Activated naive CD8-positive, alpha-beta T cell treated with anti-CD3 and anti-CD28 coated beads, Interleukin-2, amount 50 U/mL, for 24 hours (primary cell): ENCODE data around the gene GIT2.
"Not testable (repeated sequence)": the region's sequence is repeated elsewhere in the genome, so short reads cannot be mapped to it uniquely, and the experiment has no call there.

ENCODE experiments used
- ATAC-seq: fragments of 150-1000 bp; cut with Tn5 transposase; one replicate; pipeline ENCODE4 v1.10.0; 2021
- DNase-seq: peaks from one replicate; pipeline ENCODE4 v3.0.0; 2021
- H3K27ac Mint-ChIP-seq: one replicate; pipeline ENCODE4 v1.8.0; 2021; ENCODE audit warnings: mild to moderate bottlenecking, mixed read lengths
- H3K27me3 Mint-ChIP-seq: one replicate; pipeline ENCODE4 v1.8.0; 2021; ENCODE audit warnings: mixed read lengths
- H3K36me3 Mint-ChIP-seq: one replicate; pipeline ENCODE4 v1.8.0; 2021; ENCODE audit warnings: low read depth, mixed read lengths
- H3K4me1 Mint-ChIP-seq: one replicate; pipeline ENCODE4 v1.8.0; 2021; ENCODE audit warnings: mixed read lengths
- H3K4me3 Mint-ChIP-seq: one replicate; pipeline ENCODE4 v1.8.0; 2021; ENCODE audit warnings: mild to moderate bottlenecking, moderate library complexity, mixed read lengths
- H3K9me3 Mint-ChIP-seq: one replicate; pipeline ENCODE4 v1.8.0; 2021; ENCODE audit warnings: mixed read lengths

The GIT2 gene

GRCh38 chr12:109896188-109896587 is 100.0 kb downstream of the GIT2 start:
- H3K36me3 Mint-ChIP-seq: peaks cover 6% of the 10 kb centered on the region
- H3K27ac Mint-ChIP-seq: no peak overlapping the region
- H3K4me3 Mint-ChIP-seq: no peak overlapping the region
- H3K4me1 Mint-ChIP-seq: peaks cover 32% of the 10 kb centered on the region
- no peak for DNase-seq
- ATAC-seq: no peak
- no peaks in the 10 kb centered on the region for H3K27me3 Mint-ChIP-seq
- H3K9me3 Mint-ChIP-seq: no peaks in the 10 kb centered on the region

- H3K4me1 Mint-ChIP-seq: peaks cover 27% of the 10 kb centered on the region
- ATAC-seq (no peak), DNase-seq (no peak)
- no peaks in the 10 kb centered on the region for H3K9me3 Mint-ChIP-seq
- no peak overlapping the region for H3K27ac Mint-ChIP-seq
- H3K4me3 Mint-ChIP-seq: no peak overlapping the region
- no peaks in the 10 kb centered on the region for H3K27me3 Mint-ChIP-seq
- H3K36me3 Mint-ChIP-seq: peaks cover under 1% of the 10 kb centered on the region
These were observed 101.2 kb downstream of the GIT2 start for GRCh38 chr12:109894939-109895338.

GRCh38 chr12:109893261-109893995 is 102.7 kb downstream of the GIT2 start:
- H3K27me3 Mint-ChIP-seq: no peaks in the 10 kb centered on the region
- ATAC-seq (no peak), DNase-seq (no peak)
- no peaks in the 10 kb centered on the region for H3K9me3 Mint-ChIP-seq
- peaks cover 32% of the 10 kb centered on the region for H3K4me1 Mint-ChIP-seq
- H3K4me3 Mint-ChIP-seq: no peak overlapping the region
- H3K27ac Mint-ChIP-seq: no peak overlapping the region
- no peaks in the 10 kb centered on the region for H3K36me3 Mint-ChIP-seq

GRCh38 chr12:109892748-109893147 is 103.4 kb downstream of the GIT2 start:
- H3K9me3 Mint-ChIP-seq: no peaks in the 10 kb centered on the region

GRCh38 chr12:109892165-109892715 is 103.9 kb downstream of the GIT2 start:
- H3K4me3 Mint-ChIP-seq: no peak overlapping the region

More at GRCh38 chr12:109892748-109893147, 103.4 kb downstream of the GIT2 start:
- H3K4me3 Mint-ChIP-seq: no peak overlapping the region
- peaks cover 38% of the 10 kb centered on the region for H3K4me1 Mint-ChIP-seq
- no peaks in the 10 kb centered on the region for H3K36me3 Mint-ChIP-seq
- no peaks in the 10 kb centered on the region for H3K27me3 Mint-ChIP-seq
- no peak overlapping the region for H3K27ac Mint-ChIP-seq
- no peak for DNase-seq
- ATAC-seq: peak; percentile 41

GRCh38 chr12:109891731-109892130 is 104.4 kb downstream of the GIT2 start:
- H3K27ac Mint-ChIP-seq, DNase-seq, H3K4me3 Mint-ChIP-seq, H3K36me3 Mint-ChIP-seq, H3K9me3 Mint-ChIP-seq, H3K27me3 Mint-ChIP-seq, ATAC-seq: not testable (repeated sequence)
- peaks cover 43% of the 10 kb centered on the region for H3K4me1 Mint-ChIP-seq

More at GRCh38 chr12:109892165-109892715, 103.9 kb downstream of the GIT2 start:
- ATAC-seq (no peak), DNase-seq (no peak)
- Mint-ChIP-seq H3K36me3 (no peaks in the 10 kb centered on the region), H3K4me1 (peaks cover 43% of the 10 kb centered on the region), H3K27me3 (no peaks in the 10 kb centered on the region), H3K27ac (no peak overlapping the region), H3K9me3 (no peaks in the 10 kb centered on the region)

GRCh38 chr12:109890620-109891170 is 105.5 kb downstream of the GIT2 start:
- peaks cover 43% of the 10 kb centered on the region for H3K4me1 Mint-ChIP-seq

GRCh38 chr12:109888179-109889020 is 107.8 kb downstream of the GIT2 start:
- H3K4me3 Mint-ChIP-seq: peak overlapping the region; percentile 42
- peak overlapping the region; percentile 89 for H3K27ac Mint-ChIP-seq
- no peaks in the 10 kb centered on the region for H3K9me3 Mint-ChIP-seq
- ATAC-seq (peak; percentile 69), DNase-seq (peak; percentile 23)
- H3K27me3 Mint-ChIP-seq: no peaks in the 10 kb centered on the region
- H3K4me1 Mint-ChIP-seq: peaks cover 40% of the 10 kb centered on the region
- no peaks in the 10 kb centered on the region for H3K36me3 Mint-ChIP-seq

More at GRCh38 chr12:109890620-109891170, 105.5 kb downstream of the GIT2 start:
- DNase-seq: no peak
- Mint-ChIP-seq H3K36me3 (no peaks in the 10 kb centered on the region), H3K27ac (no peak overlapping the region), H3K4me3 (no peak overlapping the region), H3K27me3 (no peaks in the 10 kb centered on the region), H3K9me3 (no peaks in the 10 kb centered on the region)
- ATAC-seq: no peak

GRCh38 chr12:109885616-109886015 is 110.6 kb downstream of the GIT2 start:
- Mint-ChIP-seq H3K27me3 (no peaks in the 10 kb centered on the region), H3K4me3 (no peak overlapping the region), H3K4me1 (peaks cover 33% of the 10 kb centered on the region), H3K27ac (no peak overlapping the region), H3K9me3 (no peaks in the 10 kb centered on the region), H3K36me3 (no peaks in the 10 kb centered on the region)
- DNase-seq (no peak), ATAC-seq (no peak)

- ATAC-seq (no peak), DNase-seq (no peak)
- Mint-ChIP-seq H3K4me3 (no peak overlapping the region), H3K27ac (no peak overlapping the region), H3K27me3 (no peaks in the 10 kb centered on the region), H3K9me3 (no peaks in the 10 kb centered on the region), H3K4me1 (peaks cover 33% of the 10 kb centered on the region), H3K36me3 (no peaks in the 10 kb centered on the region)
These were observed 112.7 kb downstream of the GIT2 start for GRCh38 chr12:109883461-109883860.

GRCh38 chr12:109881752-109882151 is 114.4 kb downstream of the GIT2 start:
- Mint-ChIP-seq H3K4me3 (no peak overlapping the region), H3K27me3 (no peaks in the 10 kb centered on the region), H3K9me3 (no peaks in the 10 kb centered on the region), H3K4me1 (peaks cover 32% of the 10 kb centered on the region), H3K36me3 (no peaks in the 10 kb centered on the region), H3K27ac (no peak overlapping the region)
- DNase-seq (no peak), ATAC-seq (no peak)

- Mint-ChIP-seq H3K27ac (peak overlapping the region; percentile 71), H3K9me3 (no peaks in the 10 kb centered on the region), H3K4me1 (peaks cover 35% of the 10 kb centered on the region), H3K27me3 (no peaks in the 10 kb centered on the region), H3K4me3 (peak overlapping the region; percentile 83), H3K36me3 (no peaks in the 10 kb centered on the region)
- DNase-seq: no peak
- ATAC-seq: no peak
These were observed 115.2 kb downstream of the GIT2 start for GRCh38 chr12:109880938-109881337.

- H3K27me3 Mint-ChIP-seq: no peaks in the 10 kb centered on the region
- H3K36me3 Mint-ChIP-seq: no peaks in the 10 kb centered on the region
- ATAC-seq (peak; percentile 96), DNase-seq (peak; percentile 91)
- no peaks in the 10 kb centered on the region for H3K9me3 Mint-ChIP-seq
- H3K4me3 Mint-ChIP-seq: peak within 1 kb of the TSS; percentile 98
- peaks cover 37% of the 10 kb centered on the region for H3K4me1 Mint-ChIP-seq
- H3K27ac Mint-ChIP-seq: peak within 1 kb of the TSS; percentile 90
These were observed 115.9 kb downstream of the GIT2 start, which contains the start of gene GLTP for GRCh38 chr12:109880043-109880931. TSS of gene GLTP (minus strand) at chr12:109880541. CDS start at chr12:109880374, 167 bp downstream.
